Stimulated activated CD4-positive, alpha-beta T cell treated with anti-CD3 and anti-CD28 coated beads, Interleukin-1b, Interleukin-23, amount 100 ng/mL, for 48 hours (primary cell): ENCODE data around the gene SLC41A2.

Source experiments
- DNase-seq: peaks from one replicate; pipeline ENCODE4 v3.0.0-alpha.2; 2020

Gene SLC41A2

GRCh38 chr12:104929977-104930376, 28.1 kb downstream of the SLC41A2 start:
- DNase-seq, result no peak

DNA sequence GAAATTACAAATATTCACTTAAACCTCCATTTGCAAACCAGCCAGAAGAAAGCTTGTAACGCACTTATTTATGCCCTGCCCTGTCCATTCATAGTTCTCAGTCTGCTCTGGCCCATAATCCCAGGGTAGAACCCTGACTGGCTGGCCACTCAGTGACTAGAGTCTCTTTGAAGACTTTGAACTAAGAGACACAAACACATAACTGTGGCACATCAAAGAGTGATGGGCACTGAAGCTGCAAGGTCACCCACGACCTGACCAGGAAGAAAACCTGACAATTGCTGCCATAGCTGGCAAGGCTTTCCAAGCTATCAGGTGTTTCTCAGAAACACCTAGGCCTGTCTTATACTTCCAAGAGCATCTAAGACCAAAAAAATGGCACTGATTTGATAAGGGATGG, 28.7 kb downstream of the SLC41A2 start:
- no peak for DNase-seq

DNA sequence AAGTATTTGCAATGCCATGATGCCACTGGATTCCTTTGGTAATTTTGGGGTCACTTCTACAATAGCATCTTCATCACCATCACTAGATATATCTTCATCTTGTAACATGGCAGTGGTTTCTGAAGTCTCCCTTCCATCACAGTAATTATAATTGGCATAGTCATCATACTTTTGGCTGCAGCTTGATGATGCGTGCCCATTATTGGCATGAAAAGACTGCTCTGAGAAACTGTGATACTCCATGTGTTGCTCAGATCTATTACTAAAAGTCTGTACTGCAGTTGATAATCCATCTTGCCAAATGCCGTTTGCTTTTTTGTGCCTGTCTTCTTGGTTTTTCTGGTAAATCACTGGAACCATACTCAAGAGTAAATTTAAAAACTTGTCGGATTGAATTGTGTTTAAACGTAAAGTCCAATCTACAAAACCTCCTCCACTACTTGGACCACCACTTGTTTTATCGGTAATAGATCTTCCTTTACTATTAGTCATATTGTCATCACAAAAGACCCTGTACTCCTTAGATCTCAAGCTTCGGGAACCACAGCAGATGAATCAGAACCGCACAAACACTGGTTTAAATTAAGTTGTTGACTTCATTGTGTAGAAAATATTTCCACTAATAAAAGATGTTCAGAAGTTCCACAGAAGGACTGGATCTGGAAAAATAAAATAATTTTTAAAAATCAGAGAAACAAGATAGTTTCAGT, 29.9 kb downstream of the SLC41A2 start:
- no peak for DNase-seq

- DNase-seq, result no peak
These were observed 32.6 kb downstream of the SLC41A2 start for GRCh38 chr12:104925501-104925900.

GRCh38 chr12:104921340-104921739, 36.8 kb downstream of the SLC41A2 start:
- DNase-seq, result no peak

DNA sequence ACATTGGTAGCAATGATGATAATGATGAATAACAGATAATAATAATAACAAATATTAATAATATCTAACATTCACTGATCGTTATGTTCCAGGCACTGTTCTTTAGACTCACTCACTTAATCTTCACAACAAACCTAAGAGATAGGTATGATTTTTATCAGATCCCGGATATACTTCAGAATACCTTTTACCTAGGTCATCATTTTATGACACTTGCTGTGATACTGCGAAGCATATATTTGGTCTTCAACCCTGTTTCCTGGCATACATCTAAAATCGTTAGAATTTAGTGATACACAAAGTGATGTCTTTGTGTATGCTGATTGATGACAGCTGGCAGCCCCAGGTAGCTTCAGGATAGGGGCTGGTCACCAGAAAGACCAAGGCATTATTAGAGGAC, 46.1 kb downstream of the SLC41A2 start:
- no peak for DNase-seq

- no peak for DNase-seq
These were observed 47.8 kb downstream of the SLC41A2 start for GRCh38 chr12:104910196-104910840.

DNA sequence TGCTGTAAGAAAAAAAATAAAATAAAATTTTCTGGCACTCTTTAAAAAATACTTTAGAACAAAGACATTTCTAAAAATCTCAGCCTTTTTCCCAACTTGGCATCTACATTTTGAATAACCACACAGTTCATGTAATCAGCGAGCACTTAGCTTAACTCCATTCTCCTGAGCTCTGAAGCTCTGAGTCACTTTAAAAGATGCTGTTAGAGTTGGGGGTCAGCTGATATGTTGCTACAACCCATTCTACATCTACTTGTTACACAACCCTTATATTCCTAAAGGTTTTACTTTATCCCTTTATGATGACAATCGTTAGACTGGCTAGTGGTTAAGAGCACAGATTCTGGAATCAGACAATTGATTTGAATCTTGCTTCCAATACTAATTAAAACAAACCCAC, 48.3 kb downstream of the SLC41A2 start:
- DNase-seq, result no peak
